ENCODE results near the gene IL18R1.

Gene IL18R1

GRCh38 chr2:102391565-102391964, 36.0 kb downstream of the IL18R1 start:
- DNase-seq (ENCODE audit: low read depth) = no peak

GRCh38 chr2:102392096-102392495, 36.5 kb downstream of the IL18R1 start:
- DNase-seq (ENCODE audit: low read depth) = no peak

GRCh38 chr2:102392942-102393341, 37.3 kb downstream of the IL18R1 start:
- DNase-seq (ENCODE audit: low read depth) = no peak

- DNase-seq (ENCODE audit: low read depth) = no peak
Measured at GRCh38 chr2:102396012-102396411, 40.4 kb downstream of the IL18R1 start.

GRCh38 chr2:102397209-102397608, 41.6 kb downstream of the IL18R1 start:
- DNase-seq (ENCODE audit: low read depth) = no peak

GRCh38 chr2:102399499-102400141, 44.0 kb downstream of the IL18R1 start:
- no peak for DNase-seq (ENCODE audit: low read depth)

GRCh38 chr2:102401456-102401855, 45.9 kb downstream of the IL18R1 start:
- DNase-seq (ENCODE audit: low read depth) = no peak

- DNase-seq (ENCODE audit: low read depth) = no peak
Measured at GRCh38 chr2:102401865-102402264, 46.3 kb downstream of the IL18R1 start.

GRCh38 chr2:102410952-102411351, 55.4 kb downstream of the IL18R1 start:
- DNase-seq (ENCODE audit: low read depth) = no peak

GRCh38 chr2:102412199-102412598, 56.6 kb downstream of the IL18R1 start:
- DNase-seq (ENCODE audit: low read depth) = no peak

- DNase-seq (ENCODE audit: low read depth) = no peak
Measured at GRCh38 chr2:102417946-102418345, 62.4 kb downstream of the IL18R1 start.

GRCh38 chr2:102418421-102418961, 62.9 kb downstream of the IL18R1 start:
- no peak for DNase-seq (ENCODE audit: low read depth)

GRCh38 chr2:102420290-102420689, 64.7 kb downstream of the IL18R1 start:
- DNase-seq (ENCODE audit: low read depth) = no peak

GRCh38 chr2:102421890-102422759, 66.5 kb downstream of the IL18R1 start:
- DNase-seq (ENCODE audit: low read depth) = no peak

GRCh38 chr2:102422910-102423309, 67.3 kb downstream of the IL18R1 start, which contains the start of gene IL18RAP:
IL18RAP (plus strand) TSS chr2:102423160; CDS start chr2:102423278, 118 bp downstream.
- no peak for DNase-seq (ENCODE audit: low read depth)

GRCh38 chr2:102423368-102423767, 67.8 kb downstream of the IL18R1 start:
- no peak for DNase-seq (ENCODE audit: low read depth)

GRCh38 chr2:102424754-102425153, 69.2 kb downstream of the IL18R1 start:
- DNase-seq (ENCODE audit: low read depth) = no peak

GRCh38 chr2:102425441-102426132, 70.0 kb downstream of the IL18R1 start:
- DNase-seq (ENCODE audit: low read depth) = no peak

- no peak for DNase-seq (ENCODE audit: low read depth)
Measured at GRCh38 chr2:102427249-102427648, 71.7 kb downstream of the IL18R1 start.

GRCh38 chr2:102428573-102428972, 73.0 kb downstream of the IL18R1 start:
- DNase-seq (ENCODE audit: low read depth) = no peak

- no peak for DNase-seq (ENCODE audit: low read depth)
Measured at GRCh38 chr2:102432386-102432785, 76.8 kb downstream of the IL18R1 start.

- DNase-seq (ENCODE audit: low read depth) = no peak
Measured at GRCh38 chr2:102433973-102434654, 78.5 kb downstream of the IL18R1 start.
